Measurements from ENCODE around the gene ZNF547.

GRCh38 chr19:57359300-57359699 is 4.1 kb upstream of the ZNF547 start:
- no peak for TF ChIP-seq POLR2A (IDR thresholded peaks at IDR 0.05; ENCODE audit: low read length)
- no peak for TF ChIP-seq CTCF (IDR thresholded peaks at IDR 0.05)
- no peak for TF ChIP-seq HDAC2 (IDR thresholded peaks at IDR 0.05)
- TF ChIP-seq CHD2 (IDR thresholded peaks at IDR 0.05; ENCODE audit: low read length, partially characterized antibody) = no peak
- no peak for TF ChIP-seq JUNB (IDR thresholded peaks at IDR 0.05)
- TF ChIP-seq KDM1A (IDR thresholded peaks at IDR 0.05; ENCODE audit: low read depth) = no peak
- no peak for TF ChIP-seq ZFP36 (IDR thresholded peaks at IDR 0.05; ENCODE audit: borderline replicate concordance, partially characterized antibody)
- TF ChIP-seq ELK1 (IDR thresholded peaks at IDR 0.05; ENCODE audit: low read depth, low read length) = no peak
- no peak for TF ChIP-seq CBX2 (IDR thresholded peaks at IDR 0.05; ENCODE audit: borderline replicate concordance, low read depth)
- TF ChIP-seq POLR2AphosphoS2 (conservative IDR thresholded peaks at IDR 0.05; ENCODE audit: low read length) = no peak
- TF ChIP-seq HOXB13 (CRISPR knock-in tag; IDR thresholded peaks at IDR 0.05; ENCODE audit: low read depth) = no peak
- no peak for TF ChIP-seq FOSL2 (IDR thresholded peaks at IDR 0.05)
- TF ChIP-seq FOSL2 (CRISPR knock-in tag; IDR thresholded peaks at IDR 0.05) = no peak

All from A549 (cell line).